ENCODE results near the gene DNAAF5.

Gene DNAAF5

DNA sequence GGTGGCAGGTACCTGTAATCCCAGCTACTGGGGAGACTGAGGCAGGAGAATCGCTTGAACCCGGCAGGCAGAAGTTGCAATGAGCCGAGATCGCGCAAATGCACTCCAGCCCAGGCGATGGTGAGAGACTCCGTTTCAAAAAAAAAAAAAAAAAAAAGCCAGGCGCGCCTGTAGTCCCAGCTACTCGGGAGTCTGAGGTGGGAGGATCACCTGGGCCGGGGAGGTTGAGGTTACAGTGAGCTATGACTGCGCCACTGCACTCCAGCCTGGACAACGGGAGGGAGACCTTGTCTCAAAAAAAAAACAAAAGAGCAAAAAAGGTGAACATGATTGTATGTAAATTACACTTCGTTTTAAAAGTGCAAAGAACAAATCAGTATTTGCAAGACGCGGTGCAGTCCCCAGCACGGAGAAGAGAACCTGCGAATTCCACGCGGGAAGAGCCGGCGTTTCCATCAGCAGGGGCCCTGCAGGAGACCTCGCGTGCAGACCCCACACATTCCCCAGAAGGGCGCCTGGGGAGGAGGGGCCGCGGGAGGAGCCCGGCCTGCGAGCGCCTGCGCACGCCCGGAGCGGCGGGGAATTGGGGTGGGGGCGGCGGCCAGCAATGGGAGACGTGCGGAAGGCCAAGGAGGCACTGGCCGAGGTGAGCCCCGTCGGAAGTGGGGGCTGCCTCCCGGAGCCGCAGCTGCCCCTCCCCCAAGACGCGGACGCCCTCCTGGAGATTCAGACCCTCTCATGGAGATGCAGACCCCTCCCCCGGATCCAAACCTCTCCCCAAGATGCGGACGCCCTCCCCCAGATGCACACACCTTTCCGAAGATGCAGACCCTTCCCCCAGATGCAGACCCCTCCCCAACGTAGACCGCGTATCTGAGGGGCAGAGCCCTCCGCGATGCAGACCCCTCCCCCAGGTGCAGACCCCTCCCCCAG, 89.1 kb downstream of the DNAAF5 start:
- DNase-seq (ENCODE audit: low read depth), result no peak

- DNase-seq (ENCODE audit: low read depth), result peak; percentile 70
Measured at GRCh38 chr7:816300-816750, 89.8 kb downstream of the DNAAF5 start.

DNA sequence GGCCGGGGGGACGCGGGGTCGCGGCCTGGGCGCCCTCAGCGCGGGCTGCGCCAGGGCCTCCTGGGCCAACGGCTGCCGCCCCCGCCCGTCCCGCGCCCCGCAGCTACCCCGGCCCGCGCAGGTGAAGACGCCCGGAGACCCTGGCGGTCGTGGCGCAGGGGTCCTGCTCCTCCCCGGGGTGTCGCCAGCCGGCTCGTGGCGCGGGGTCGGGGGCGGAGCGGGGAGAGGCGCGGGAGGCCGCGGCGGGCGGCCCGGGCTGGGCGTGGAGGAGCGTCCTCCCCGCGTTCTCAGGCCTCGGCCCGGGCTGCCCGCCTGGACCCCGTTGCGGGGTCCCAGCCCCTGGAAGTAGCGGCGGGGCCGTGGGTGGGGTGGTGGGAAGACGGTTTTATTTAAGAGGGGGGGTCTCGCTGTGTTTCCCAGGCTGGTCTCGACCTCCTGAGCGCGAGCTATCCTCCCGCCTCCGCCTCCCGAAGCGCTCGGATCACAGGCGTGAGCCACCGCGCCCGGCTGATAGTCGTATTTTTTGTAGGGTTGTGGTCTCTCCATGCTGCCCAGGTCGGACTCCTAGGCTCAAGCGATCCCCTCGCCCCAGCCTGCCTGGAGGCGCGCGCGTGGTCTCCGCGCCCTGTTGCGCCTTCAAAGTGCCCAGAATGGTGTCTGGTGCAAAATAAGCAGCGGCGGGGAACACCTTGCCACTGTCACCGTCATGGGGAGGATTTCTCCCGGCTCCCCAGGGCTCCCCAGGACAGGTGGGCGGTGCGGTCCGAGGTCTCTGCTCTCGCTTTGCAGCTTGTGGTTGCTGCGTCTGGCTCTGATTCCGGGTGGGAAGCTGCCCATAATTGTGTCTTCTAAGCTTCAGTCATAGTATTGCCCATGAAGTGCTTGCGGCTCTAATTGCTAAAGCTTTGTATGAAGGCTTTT, 90.5 kb downstream of the DNAAF5 start:
- DNase-seq (ENCODE audit: low read depth), result no peak

- DNase-seq (ENCODE audit: low read depth), result peak; percentile 79
Measured at GRCh38 chr7:818031-818699, 91.7 kb downstream of the DNAAF5 start.

- DNase-seq (ENCODE audit: low read depth), result no peak
Measured at GRCh38 chr7:820341-820740, 93.8 kb downstream of the DNAAF5 start.

GRCh38 chr7:821688-822087, 95.2 kb downstream of the DNAAF5 start:
- no peak for DNase-seq (ENCODE audit: low read depth)

DNA sequence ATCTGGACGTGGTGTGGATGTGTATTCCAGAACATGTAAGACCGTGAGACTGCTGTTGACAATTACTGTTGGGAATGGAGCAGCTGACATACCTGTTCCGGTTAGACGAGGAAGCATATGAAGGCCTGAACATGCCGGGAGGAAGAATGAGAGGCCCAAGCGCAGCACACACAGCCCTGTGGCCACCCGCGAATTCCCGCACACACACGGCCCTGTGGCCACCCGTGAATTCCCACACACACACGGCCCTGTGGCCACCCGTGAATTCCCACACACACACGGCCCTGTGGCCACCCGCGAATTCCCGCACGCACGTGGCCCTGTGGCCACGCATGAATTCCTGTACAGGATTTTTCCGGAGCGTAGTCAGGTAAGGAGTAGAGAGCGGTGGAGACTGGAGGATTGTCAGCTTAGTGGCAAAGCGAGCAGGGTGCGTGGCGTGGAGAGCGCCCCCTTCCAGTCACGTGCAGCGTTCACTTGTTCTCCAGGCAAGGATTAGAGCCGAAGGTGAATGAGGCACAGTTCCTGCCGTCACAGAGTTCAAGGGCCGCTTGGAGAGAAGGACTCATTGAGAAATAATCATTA, 96.3 kb downstream of the DNAAF5 start:
- DNase-seq (ENCODE audit: low read depth), result no peak

DNA sequence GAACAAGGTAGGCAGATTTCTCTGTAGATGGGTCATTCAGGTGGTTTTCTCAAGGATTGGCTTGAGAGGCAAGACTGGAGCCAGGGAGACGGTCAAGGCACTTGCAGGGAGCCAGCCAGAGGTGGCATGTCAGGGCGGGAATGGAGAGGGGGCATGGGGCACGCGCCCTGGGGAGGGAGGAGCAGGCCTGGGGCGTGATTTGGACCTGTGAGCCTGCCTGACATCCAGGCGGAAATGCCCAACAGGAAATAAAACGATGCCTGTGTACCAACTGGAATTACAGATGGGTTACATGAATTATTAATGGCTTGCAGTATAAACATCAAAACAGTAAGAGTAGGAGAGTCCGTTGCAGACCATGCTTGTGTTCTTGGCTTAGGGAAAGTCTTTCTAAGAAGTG, 97.2 kb downstream of the DNAAF5 start:
- no peak for DNase-seq (ENCODE audit: low read depth)

- DNase-seq (ENCODE audit: low read depth), result no peak
Measured at GRCh38 chr7:824081-824480, 97.6 kb downstream of the DNAAF5 start.

DNA sequence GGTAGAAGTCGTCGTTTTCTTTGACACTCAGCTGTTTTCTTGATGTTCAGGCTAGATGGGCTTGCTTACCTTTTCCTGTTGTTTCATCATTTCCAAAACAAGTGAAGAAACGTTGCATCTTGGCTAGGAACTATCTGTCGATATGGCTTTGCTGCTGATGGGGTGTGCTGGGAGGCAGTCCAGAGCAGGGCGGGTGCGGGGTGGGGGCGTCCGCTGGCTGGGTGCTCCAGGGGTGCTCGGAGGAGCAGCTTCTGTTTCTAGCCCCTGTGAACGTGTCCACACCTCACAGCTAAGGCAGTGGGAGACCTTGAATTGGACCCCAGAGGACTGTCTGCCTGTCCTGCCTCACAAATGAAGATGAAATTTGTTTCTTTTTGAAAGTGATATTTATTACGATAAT, 98.2 kb downstream of the DNAAF5 start:
- DNase-seq (ENCODE audit: low read depth), result no peak

DNA sequence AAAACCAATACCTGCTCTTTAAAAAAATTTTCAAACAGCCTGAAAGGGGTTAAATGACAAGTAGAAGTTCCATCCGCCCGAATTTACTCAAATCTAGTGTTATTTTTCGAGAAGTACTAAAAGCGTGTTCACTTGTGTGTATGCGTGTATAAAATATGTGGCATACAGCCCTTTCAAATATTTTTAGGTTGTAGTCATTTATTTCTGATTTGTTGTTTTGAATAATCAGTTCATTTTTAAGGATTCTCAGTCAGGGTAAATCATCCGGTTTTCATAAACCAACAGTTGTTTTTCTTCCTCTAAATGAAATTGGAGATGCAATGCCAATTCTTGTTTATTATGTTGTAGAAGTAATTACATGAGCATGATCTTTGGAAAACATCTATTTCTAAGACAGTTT, 98.9 kb downstream of the DNAAF5 start:
- DNase-seq (ENCODE audit: low read depth), result no peak

- no peak for DNase-seq (ENCODE audit: low read depth)
Measured at GRCh38 chr7:826230-826917, 99.9 kb downstream of the DNAAF5 start.

DNA sequence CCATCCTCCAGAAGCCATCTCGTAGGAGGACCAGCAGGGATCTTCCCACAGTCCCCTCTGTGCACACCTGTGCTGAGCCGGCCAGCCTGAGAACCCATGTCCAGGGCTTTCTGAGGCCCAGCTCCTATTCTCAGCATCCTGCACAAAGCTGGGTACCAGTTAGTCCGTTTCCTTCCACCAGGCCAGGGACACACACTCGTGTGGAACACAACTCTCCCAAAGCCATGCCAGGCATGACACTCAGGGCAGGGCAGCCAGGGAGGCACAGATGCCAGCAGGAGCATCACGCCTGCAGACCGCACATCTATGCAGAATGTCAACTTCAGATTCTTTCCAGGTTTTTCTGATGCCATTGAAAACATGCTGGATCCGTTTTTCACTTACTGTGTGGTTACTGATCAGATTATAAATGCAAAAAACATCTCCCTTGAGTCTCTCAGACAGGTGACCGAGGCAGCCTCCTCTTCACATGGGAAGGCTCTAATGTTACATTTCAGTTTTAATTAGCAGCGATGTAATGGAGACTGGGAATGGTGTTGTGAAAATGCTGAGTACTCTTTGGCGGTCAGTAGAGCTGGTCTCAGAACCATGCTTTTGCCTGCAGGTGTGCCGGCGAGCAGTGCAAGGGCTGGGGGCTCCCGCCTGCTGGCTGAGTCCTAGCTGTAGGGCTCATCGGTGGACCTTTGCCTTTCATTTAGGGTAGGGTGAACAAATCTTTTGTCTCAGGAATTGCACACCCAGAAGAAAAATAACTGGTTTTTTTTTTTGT, 102.5 kb downstream of the DNAAF5 start:
- DNase-seq (ENCODE audit: low read depth), result no peak

- no peak for DNase-seq (ENCODE audit: low read depth)
Measured at GRCh38 chr7:830069-830468, 103.6 kb downstream of the DNAAF5 start.

- DNase-seq (ENCODE audit: low read depth), result peak; percentile 86
Measured at GRCh38 chr7:831596-832166, 105.2 kb downstream of the DNAAF5 start.

DNA sequence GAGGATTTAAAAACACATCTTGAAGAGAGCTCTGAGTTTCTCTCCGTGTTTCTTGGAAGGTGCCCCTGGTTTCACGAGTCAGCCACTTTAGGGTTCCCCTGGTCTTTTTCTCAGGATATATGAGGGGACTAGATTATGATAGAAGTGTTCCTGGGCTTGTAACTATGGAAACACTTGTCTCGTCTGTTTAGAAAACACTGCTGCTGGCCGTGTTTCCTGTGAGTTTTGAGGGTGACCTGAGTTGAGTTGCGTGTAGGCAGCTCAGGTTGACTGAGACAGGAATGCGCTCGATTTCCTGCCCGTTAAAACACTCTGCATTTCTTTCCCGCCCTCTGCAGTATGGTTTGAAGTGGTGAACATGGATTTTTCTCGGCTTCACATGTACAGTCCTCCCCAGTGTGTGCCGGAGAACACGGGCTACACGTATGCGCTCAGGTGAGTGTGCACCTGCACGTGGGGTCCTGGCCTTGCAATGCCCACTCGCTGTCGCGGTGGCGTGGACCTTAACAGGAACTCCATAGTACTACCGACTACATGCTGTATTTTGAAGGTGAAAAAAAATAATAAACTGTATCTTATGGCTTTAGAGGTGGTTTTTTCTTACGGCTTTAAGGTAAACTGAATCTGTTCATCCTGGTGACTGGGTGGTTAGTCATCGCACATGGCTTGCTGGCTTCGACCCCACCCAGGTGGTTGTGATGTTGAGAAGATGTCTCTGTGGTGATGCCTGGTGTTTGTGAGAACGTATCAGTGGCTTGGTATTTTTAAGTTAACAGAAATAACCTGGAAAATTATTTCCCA, 105.9 kb downstream of the DNAAF5 start, which contains the start of gene SUN1:
Gene SUN1 (plus strand): TSS at position 310 of the 801 bp plus-strand sequence. CDS start 49 bp downstream, at position 359.
- DNase-seq (ENCODE audit: low read depth), result peak; percentile 67

DNA sequence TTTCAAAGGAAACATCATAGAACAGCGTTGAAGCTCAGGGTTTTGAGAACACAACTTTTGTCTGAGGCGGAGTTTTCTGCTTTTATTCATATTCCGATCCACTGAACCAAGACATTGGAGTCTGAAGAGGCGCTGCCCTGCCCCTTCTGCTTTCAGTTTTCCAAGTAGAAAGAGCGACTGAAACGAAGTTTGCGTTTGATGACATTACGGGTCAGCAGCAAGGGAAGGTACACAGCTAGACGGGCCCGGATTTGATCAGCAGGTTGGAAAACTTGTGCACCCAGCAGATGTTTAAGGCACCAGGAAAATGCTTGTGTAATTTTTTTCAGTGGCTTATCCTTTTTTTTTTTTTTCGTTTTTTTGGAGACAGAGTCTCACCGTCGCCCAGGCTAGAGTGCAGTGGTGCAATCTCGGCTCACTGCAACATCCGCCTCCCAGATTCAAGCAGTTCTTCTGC, 106.5 kb downstream of the DNAAF5 start:
- DNase-seq (ENCODE audit: low read depth), result no peak

DNA sequence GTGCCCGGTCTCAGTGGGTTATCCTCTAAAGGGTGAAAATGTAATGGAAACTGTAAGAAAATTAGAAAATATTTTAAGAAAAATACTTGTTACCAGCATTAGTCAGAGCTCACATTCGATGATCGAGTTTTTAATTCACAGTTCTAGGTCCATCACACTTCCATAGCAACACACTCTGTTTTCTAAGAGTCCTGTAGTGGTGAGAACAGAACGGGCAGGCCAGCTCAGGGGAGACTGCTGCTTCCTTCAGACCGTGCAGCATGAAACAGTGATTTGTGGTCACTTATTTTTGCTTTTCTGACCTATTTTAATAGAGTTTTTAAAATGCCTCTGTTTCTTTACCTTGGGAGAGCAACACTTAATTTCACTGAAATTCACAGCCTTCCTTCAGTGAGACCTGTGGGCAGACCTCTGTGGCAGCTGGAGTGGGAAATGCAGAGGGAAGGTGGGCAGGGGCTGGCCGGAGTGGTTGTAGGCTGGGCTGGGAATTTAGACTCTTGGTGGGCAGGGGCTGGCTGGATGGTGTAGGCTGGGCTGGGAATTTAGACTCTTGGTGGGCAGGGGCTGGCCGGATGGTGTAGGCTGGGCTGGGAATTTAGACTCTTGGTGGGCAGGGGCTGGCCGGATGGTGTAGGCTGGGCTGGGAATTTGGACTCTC, 107.2 kb downstream of the DNAAF5 start:
- DNase-seq (ENCODE audit: low read depth), result no peak

Data from HS-5 (cell line).